Stimulated activated CD4-positive, alpha-beta T cell treated with anti-CD3 and anti-CD28 coated beads, TNF-alpha, amount 100 ng/mL, for 24 hours (primary cell): ENCODE data around the gene MPZL1.

ENCODE experiments used
- DNase-seq, 3 experiments: peaks; one replicate each; pipeline ENCODE4 v3.0.0-alpha.2; 2020; ENCODE audit warnings: low read depth in 3 of 3

Gene MPZL1

GRCh38 chr1:167695147-167695546 lies 26.6 kb upstream of the MPZL1 start:
- DNase-seq: no peak

- no peak for DNase-seq
Observed at GRCh38 chr1:167695756-167696561, 25.8 kb upstream of the MPZL1 start.

GRCh38 chr1:167697667-167698141 lies 24.1 kb upstream of the MPZL1 start:
- DNase-seq: no peak

- no peak for DNase-seq
Observed at GRCh38 chr1:167698313-167698712, 23.5 kb upstream of the MPZL1 start.

- DNase-seq: no peak
Observed at GRCh38 chr1:167701510-167701909, 20.3 kb upstream of the MPZL1 start.

GRCh38 chr1:167703557-167703956 lies 18.2 kb upstream of the MPZL1 start:
- no peak for DNase-seq

- DNase-seq: no peak
Observed at GRCh38 chr1:167704715-167705114, 17.1 kb upstream of the MPZL1 start.

GRCh38 chr1:167705250-167705649 lies 16.5 kb upstream of the MPZL1 start:
- no peak for DNase-seq

- no peak for DNase-seq
Observed at GRCh38 chr1:167706363-167706762, 15.4 kb upstream of the MPZL1 start.

- no peak for DNase-seq
Observed at GRCh38 chr1:167706931-167707877, 14.6 kb upstream of the MPZL1 start.

GRCh38 chr1:167707942-167708341 lies 13.8 kb upstream of the MPZL1 start:
- no peak for DNase-seq

- no peak for DNase-seq
Observed at GRCh38 chr1:167708940-167709389, 12.8 kb upstream of the MPZL1 start.

- no peak for DNase-seq
Observed at GRCh38 chr1:167710836-167711235, 10.9 kb upstream of the MPZL1 start.

- no peak for DNase-seq
Observed at GRCh38 chr1:167711797-167712196, 10.0 kb upstream of the MPZL1 start.

- peak in 2 of 3 experiments; percentile 1 to 11 for DNase-seq
Observed at GRCh38 chr1:167713330-167714081, 8.3 kb upstream of the MPZL1 start.

GRCh38 chr1:167714098-167714438 lies 7.7 kb upstream of the MPZL1 start:
- DNase-seq: peak in 2 of 3 experiments; percentile 68 to 83

- DNase-seq: peak; percentile 87 to 91 (median 89)
Observed at GRCh38 chr1:167714439-167715156, 7.2 kb upstream of the MPZL1 start.

- peak; percentile 74 to 86 (median 85) for DNase-seq
Observed at GRCh38 chr1:167715157-167715999, 6.4 kb upstream of the MPZL1 start.

GRCh38 chr1:167716000-167716271 lies 5.8 kb upstream of the MPZL1 start:
- no peak for DNase-seq

GRCh38 chr1:167717351-167717750 lies 4.4 kb upstream of the MPZL1 start:
- no peak for DNase-seq
